Measurements from ENCODE around the gene SURF6. TPM values are rescaled to one million over a fixed set of nuclear protein-coding genes. Genes with fewer than 3 reads are reported as not detected.
"Not testable (repeated sequence)": the region's sequence is repeated elsewhere in the genome, so short reads cannot be mapped to it uniquely, and the experiment has no call there.

The SURF6 gene
- total and polyA plus RNA-seq, 7 experiments from 2014 or later = 9.8 to 33.5 (median 19.3) TPM

DNA sequence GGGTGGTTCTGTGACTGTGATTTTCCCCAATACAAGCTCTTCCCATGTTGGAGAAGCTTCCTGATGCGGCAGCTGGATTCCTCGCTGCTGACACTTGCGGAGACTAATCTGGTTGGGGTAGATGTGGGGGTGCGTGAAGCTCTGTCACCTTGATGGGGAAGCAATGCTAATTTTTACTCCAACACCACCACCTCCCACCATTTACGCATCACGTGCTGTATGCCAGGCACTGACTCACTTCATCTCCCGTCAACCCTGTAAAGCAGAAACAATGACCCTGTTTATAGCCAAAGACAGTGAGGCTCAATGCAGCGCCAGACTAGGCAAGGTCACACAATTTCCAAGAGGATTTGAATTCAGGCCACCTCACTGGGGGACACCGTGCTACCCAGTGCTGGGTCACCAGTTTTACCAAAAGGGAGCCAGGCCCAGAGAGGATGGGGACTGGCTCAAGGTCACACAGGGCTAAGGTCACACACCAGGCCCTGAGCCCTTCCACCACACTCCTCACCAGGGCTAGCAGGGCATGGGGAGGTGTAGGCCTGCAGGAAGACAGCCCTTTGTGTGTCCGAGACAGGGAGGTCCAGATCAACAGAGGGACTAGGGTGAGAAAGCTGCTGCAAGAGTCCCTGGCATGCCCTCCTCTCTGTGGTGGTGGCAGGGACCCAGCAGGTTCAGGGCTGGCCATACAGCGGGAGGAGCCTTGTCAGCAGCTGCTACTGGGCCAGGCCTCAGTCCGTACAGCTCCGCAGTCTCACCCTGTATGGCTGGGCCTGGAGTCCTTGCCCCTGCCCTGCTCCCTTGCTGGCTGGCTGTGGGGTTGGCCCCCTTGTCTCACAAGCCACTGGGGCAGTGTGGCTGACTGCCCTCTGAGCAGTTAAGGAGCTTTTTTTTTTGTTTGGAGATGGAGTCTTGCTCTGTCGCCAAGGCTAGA, 43.4 kb upstream of the SURF6 start:
- ChIA-PET CTCF (no interaction called here), POLR2A (interaction anchor here (0.6 to 1.0 kb wide), 2 partner anchors 31 to 260 kb away, joined by 3 to 5 read pairs; partner anchors contain the start of genes MED22 and RPL7A)
- Histone ChIP-seq H3K9me3 (ENCODE audit: control insufficient read depth in 2 of 3, low read length in 3 of 3) (no peaks in the 10 kb centered on the region), H3K27ac (ENCODE audit: low read depth, low read length) (no peak overlapping the region), H3K4me1 (ENCODE audit: control insufficient read depth in 2 of 2, insufficient read depth in 2 of 2, low read length in 2 of 2) (peaks cover 5 to 8% of the 10 kb centered on the region in 2 donors), H3K36me3 (ENCODE audit: control insufficient read depth in 2 of 3, insufficient read depth in 3 of 3, low read length in 3 of 3) (no peaks in the 10 kb centered on the region), H3K4me3 (ENCODE audit: low read length) (no peak overlapping the region), H3K27me3 (ENCODE audit: control insufficient read depth in 2 of 2, insufficient read depth in 2 of 2, low read length in 2 of 2) (no peaks in the 10 kb centered on the region)
- Mint-ChIP-seq H3K4me3 (no peak overlapping the region), H3K9me3 (no peaks in the 10 kb centered on the region), H3K27ac (no peak overlapping the region), H3K36me3 (peaks cover 0 to 7% (median 0%) of the 10 kb centered on the region in 5 donors), H3K4me1 (peaks cover 6 to 14% (median 8%) of the 10 kb centered on the region in 7 donors), H3K27me3 (peaks cover 0 to 4% (median 0%) of the 10 kb centered on the region in 5 donors)
- intact Hi-C loops (cut with micrococcal nuclease) = loop anchor here in 1 of 2 donors (5.0 to 10.0 kb wide), 3 partner anchors 195 to 785 kb away; partner anchors contain the start of genes BRD3OS and RNU6ATAC
- no peak for ATAC-seq
- DNase-seq = no peak

DNA sequence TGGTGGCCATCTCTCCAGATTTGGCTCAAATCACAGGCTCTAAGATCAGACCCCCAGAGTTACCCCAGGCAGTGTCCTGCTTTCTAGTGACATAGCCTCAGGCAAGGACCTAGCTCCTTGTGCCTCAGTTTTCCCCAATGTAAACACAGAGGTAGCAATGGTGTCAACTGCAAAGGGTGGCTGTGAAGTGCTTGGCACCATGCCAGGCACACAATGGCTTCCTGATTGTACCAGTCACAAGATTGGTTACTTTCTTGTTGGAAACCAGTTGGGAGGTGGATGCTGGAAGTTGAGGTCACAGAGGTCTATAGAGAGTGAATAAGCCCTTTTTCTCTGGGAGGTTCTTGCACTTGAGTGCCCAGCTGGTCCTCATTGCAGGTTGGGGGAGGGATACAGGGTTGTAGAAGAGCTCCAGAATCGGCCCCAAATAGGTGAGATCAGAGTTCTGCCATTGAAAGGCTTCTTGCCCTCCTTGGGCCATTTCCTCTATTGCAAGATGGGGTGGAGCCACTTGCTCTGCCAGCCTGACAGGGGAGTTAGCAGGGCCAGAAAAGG, 42.5 kb upstream of the SURF6 start:
- Mint-ChIP-seq H3K36me3 (peaks cover 0 to 9% (median 0%) of the 10 kb centered on the region in 5 donors), H3K27me3 (peaks cover 0 to 4% (median 0%) of the 10 kb centered on the region in 5 donors), H3K27ac (peak overlapping the region in 1 of 9 donors; percentile 77), H3K4me3 (peak overlapping the region in 5 of 10 donors; percentile 12 to 49 (median 27)), H3K4me1 (peaks cover 8 to 23% (median 13%) of the 10 kb centered on the region in 7 donors), H3K9me3 (no peaks in the 10 kb centered on the region)
- Histone ChIP-seq H3K4me3 (ENCODE audit: low read length) (no peak overlapping the region), H3K36me3 (ENCODE audit: control insufficient read depth in 2 of 3, insufficient read depth in 3 of 3, low read length in 3 of 3) (no peaks in the 10 kb centered on the region), H3K27ac (ENCODE audit: low read depth, low read length) (no peak overlapping the region), H3K9me3 (ENCODE audit: control insufficient read depth in 2 of 3, low read length in 3 of 3) (no peaks in the 10 kb centered on the region), H3K4me1 (ENCODE audit: control insufficient read depth in 2 of 2, insufficient read depth in 2 of 2, low read length in 2 of 2) (peaks cover 8 to 13% of the 10 kb centered on the region in 2 donors), H3K27me3 (ENCODE audit: control insufficient read depth in 2 of 2, insufficient read depth in 2 of 2, low read length in 2 of 2) (no peaks in the 10 kb centered on the region)
- ChIA-PET CTCF (interaction anchor here (0.6 kb wide), 1 partner anchor 336 kb away, joined by 3 read pairs; no protein-coding TSS in a partner anchor), POLR2A (interaction anchor here (0.7 to 1.0 kb wide), 2 partner anchors 30 to 81 kb away, joined by 3 read pairs; partner anchors contain the start of genes CACFD1, MED22 and RPL7A)
- intact Hi-C loops (cut with micrococcal nuclease) = loop anchor here in 1 of 2 donors (5.0 to 10.0 kb wide), 3 partner anchors 194 to 786 kb away; partner anchors contain the start of genes BRD3OS and RNU6ATAC
- no peak for DNase-seq
- no peak for ATAC-seq

DNA sequence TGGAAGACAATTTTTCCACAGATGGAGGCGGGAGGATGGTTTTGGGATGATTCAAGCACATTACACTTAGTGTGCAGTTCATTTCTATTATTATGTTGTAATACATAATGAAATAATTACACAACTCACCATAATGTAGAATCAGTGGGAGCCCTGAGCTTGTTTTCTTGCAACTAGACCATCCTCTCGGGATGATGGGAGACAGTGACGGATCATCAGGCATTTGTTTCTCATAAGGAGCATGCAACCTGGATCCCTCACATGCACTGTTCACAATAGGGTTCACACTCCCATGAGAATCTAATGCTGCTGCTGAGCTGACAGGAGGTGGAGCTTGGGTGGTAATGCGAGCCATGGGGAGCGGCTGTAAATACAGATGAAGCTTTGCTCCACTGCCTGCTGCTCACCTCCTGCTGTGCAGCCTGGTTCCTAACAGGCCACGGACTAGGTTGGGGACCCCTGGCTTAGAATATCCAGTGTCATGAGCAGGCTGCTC, 41.8 kb upstream of the SURF6 start:
- no peaks in the 10 kb centered on the region for H3K27me3 ChIP-seq (ENCODE audit: control insufficient read depth in 2 of 2, insufficient read depth in 2 of 2, low read length in 2 of 2)
- Mint-ChIP-seq H3K9me3 (no peaks in the 10 kb centered on the region), H3K27me3 (peaks cover 0 to 4% (median 0%) of the 10 kb centered on the region in 5 donors), H3K36me3 (peaks cover 0 to 14% (median 0%) of the 10 kb centered on the region in 5 donors), H3K4me1 (peaks cover 15 to 29% (median 18%) of the 10 kb centered on the region in 7 donors), H3K4me3 (peak overlapping the region in 4 of 10 donors; percentile 12 to 85 (median 56)), H3K27ac (no peak overlapping the region)
- CTCF ChIA-PET = interaction anchor here (0.6 kb wide), 1 partner anchor 225 kb away, joined by 9 read pairs; no protein-coding TSS in a partner anchor
- H3K4me3 ChIP-seq (ENCODE audit: low read length) = no peak overlapping the region
- intact Hi-C loops (cut with micrococcal nuclease) = loop anchor here (2.0 to 10.0 kb wide), 5 partner anchors 27 to 787 kb away; partner anchors contain the start of genes BRD3OS (in 1 of the 2), REXO4 (in 1 of the 2) and RNU6ATAC (in 1 of the 2)
- POLR2A ChIA-PET = interaction anchor here (0.7 kb wide), 1 partner anchor 82 kb away, joined by 3 read pairs; the partner anchor contains the start of gene CACFD1
- peaks cover 13 to 20% of the 10 kb centered on the region in 2 donors for H3K4me1 ChIP-seq (ENCODE audit: control insufficient read depth in 2 of 2, insufficient read depth in 2 of 2, low read length in 2 of 2)
- no peaks in the 10 kb centered on the region for H3K9me3 ChIP-seq (ENCODE audit: control insufficient read depth in 2 of 3, low read length in 3 of 3)
- H3K27ac ChIP-seq (ENCODE audit: low read depth, low read length) = no peak overlapping the region
- peaks cover 0 to 5% (median 0%) of the 10 kb centered on the region in 3 experiments for H3K36me3 ChIP-seq (ENCODE audit: control insufficient read depth in 2 of 3, insufficient read depth in 3 of 3, low read length in 3 of 3)
- ATAC-seq = no peak
- DNase-seq = no peak

DNA sequence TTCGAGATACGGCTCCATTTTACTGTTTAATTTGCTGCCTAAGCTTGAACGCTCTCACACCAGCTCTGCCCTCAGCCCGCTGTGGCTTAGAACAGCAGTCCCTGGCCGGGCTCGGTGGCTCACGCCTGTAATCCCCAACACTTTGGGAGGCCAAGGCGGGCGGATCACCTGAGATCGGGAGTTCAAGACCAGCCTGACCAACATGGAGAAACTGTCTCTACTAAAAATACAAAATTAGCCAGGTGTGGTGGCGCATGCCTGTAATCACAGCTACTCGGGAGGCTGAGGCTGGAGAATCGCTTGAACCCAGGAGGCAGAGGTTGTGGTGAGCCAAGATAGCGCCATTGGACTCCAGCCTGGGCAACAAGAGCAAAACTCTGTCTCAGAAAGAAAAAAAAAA, 41.3 kb upstream of the SURF6 start:
- ChIA-PET CTCF (interaction anchor here (0.6 kb wide), 1 partner anchor 224 kb away, joined by 9 read pairs; no protein-coding TSS in a partner anchor), POLR2A (interaction anchor here (1.0 to 1.2 kb wide), 5 partner anchors 21 to 82 kb away, joined by 3 to 7 read pairs (median 3); partner anchors contain the start of genes CACFD1, MED22, RPL7A and SURF1)
- not testable (repeated sequence) for H3K27me3 Mint-ChIP-seq; H3K9me3 Mint-ChIP-seq; H3K36me3 ChIP-seq (ENCODE audit: control insufficient read depth in 2 of 3, insufficient read depth in 3 of 3, low read length in 3 of 3); H3K9me3 ChIP-seq (ENCODE audit: control insufficient read depth in 2 of 3, low read length in 3 of 3); H3K27ac ChIP-seq (ENCODE audit: low read depth, low read length); H3K27me3 ChIP-seq (ENCODE audit: control insufficient read depth in 2 of 2, insufficient read depth in 2 of 2, low read length in 2 of 2); ATAC-seq; DNase-seq; H3K4me3 ChIP-seq (ENCODE audit: low read length)
- H3K4me1 ChIP-seq (ENCODE audit: control insufficient read depth in 2 of 2, insufficient read depth in 2 of 2, low read length in 2 of 2) = peaks cover 18 to 25% of the 10 kb centered on the region in 2 donors
- Mint-ChIP-seq H3K36me3 (peaks cover 0 to 15% (median 0%) of the 10 kb centered on the region in 5 donors), H3K4me3 (peak overlapping the region; percentile 31 to 85 (median 66)), H3K4me1 (peaks cover 19 to 34% (median 22%) of the 10 kb centered on the region in 7 donors), H3K27ac (peak overlapping the region in 2 of 9 donors; percentile 48 to 71)
- intact Hi-C loops (cut with micrococcal nuclease) = loop anchor here (2.0 to 10.0 kb wide), 5 partner anchors 28 to 788 kb away; partner anchors contain the start of genes BRD3OS (in 1 of the 2), REXO4 (in 1 of the 2) and RNU6ATAC (in 1 of the 2)

DNA sequence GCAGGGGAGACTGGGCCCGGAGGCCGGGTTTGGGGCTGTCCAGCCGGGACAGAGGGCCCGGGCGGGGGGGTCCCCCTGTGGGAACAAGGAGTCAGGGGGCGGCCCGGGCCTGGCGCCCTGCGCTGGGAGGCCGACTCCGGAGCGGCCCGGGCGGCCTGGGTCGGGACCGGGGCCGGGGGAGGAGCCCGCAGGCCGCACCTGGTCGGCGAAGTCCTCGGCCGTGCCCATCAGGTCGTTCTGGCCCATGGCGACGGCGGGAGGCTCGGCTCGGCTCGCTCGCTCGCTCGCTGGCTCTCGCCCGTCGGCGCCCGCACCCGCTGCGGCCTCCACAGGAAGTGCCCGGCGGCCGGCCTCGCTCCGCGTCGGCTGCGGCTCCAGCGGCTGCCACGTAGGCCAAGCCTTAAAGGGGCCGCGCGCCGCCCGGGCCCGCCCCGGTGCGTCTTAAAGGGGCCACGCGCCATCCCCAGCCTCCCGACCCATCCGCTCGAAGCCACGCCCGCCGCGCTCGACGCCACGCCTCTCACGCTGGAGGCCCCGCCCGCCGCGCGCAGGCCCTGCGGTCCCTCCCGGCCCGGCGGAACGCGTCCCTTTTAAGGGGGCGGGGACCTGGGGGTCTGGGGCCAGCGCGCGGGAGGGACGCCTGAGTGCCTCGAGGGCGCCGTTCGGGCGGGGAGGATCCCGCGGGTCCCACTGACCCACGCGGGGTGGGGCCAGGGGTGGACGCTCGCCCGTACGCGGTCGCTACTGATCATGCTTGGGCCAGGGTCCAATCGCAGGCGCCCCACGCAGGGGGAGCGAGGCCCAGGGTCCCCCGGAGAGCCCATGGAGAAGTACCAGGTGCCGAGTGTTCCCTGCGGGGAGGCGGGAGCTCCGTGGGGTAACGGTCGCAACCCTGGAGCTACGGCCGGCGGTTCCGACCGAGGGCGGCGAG, 40.0 kb upstream of the SURF6 start, which contains the start of the genes STKLD1 and SURF4:
Gene STKLD1 (plus strand): TSS at position 643 of the 931 bp plus-strand sequence. CDS start 108 bp downstream, at position 751.
Gene SURF4 (minus strand): TSS at position 337 of the 931 bp plus-strand sequence. CDS start 91 bp downstream, at position 246.
- H3K4me1 ChIP-seq (ENCODE audit: control insufficient read depth in 2 of 2, insufficient read depth in 2 of 2, low read length in 2 of 2) = peaks cover 31 to 38% of the 10 kb centered on the region in 2 donors
- peak within 1 kb of the TSS; percentile 72 to 99 (median 96) for H3K27ac Mint-ChIP-seq
- no peaks in the 10 kb centered on the region for H3K9me3 ChIP-seq (ENCODE audit: control insufficient read depth in 2 of 3, low read length in 3 of 3)
- ChIA-PET POLR2A (interaction anchor here (0.8 to 13.6 kb wide), 8 partner anchors 10 to 84 kb away, joined by 3 to 185 read pairs (median 4); partner anchors contain the start of genes CACFD1, MED22, RPL7A and SURF1), CTCF (no interaction called here)
- DNase-seq (peak; percentile 86 to 99 (median 93)), ATAC-seq (peak; percentile 95)
- H3K27ac ChIP-seq (ENCODE audit: low read depth, low read length) = peak within 1 kb of the TSS; percentile 98
- H3K4me3 Mint-ChIP-seq = peak within 1 kb of the TSS; percentile 84 to 98 (median 92)
- peaks cover 26 to 47% (median 34%) of the 10 kb centered on the region in 7 donors for H3K4me1 Mint-ChIP-seq
- H3K9me3 Mint-ChIP-seq = no peaks in the 10 kb centered on the region
- H3K4me3 ChIP-seq (ENCODE audit: low read length) = peak within 1 kb of the TSS; percentile 58
- intact Hi-C loops (cut with micrococcal nuclease) = loop anchor here (1.0 to 10.0 kb wide), 10 partner anchors 20 to 789 kb away; partner anchors contain the start of genes CACFD1 (in 2 of the 2), MED22 (in 2 of the 2), REXO4 (in 2 of the 2) and RPL7A (in 2 of the 2)
- no peaks in the 10 kb centered on the region for H3K27me3 ChIP-seq (ENCODE audit: control insufficient read depth in 2 of 2, insufficient read depth in 2 of 2, low read length in 2 of 2)
- H3K36me3 ChIP-seq (ENCODE audit: control insufficient read depth in 2 of 3, insufficient read depth in 3 of 3, low read length in 3 of 3) = peaks cover 0 to 10% (median 0%) of the 10 kb centered on the region in 3 experiments
- H3K27me3 Mint-ChIP-seq = peaks cover 0 to 4% (median 0%) of the 10 kb centered on the region in 5 donors
- peaks cover 0 to 15% (median 0%) of the 10 kb centered on the region in 5 donors for H3K36me3 Mint-ChIP-seq
